K562 (cell line): Measurements from ENCODE around the gene METAP1D.

Experiments used
- ATF6 ChIP-seq: sonication (generic); formaldehyde crosslinking; IDR thresholded peaks from 2 replicates; pipeline ENCODE4 v1.4.0; 2020; ENCODE audit warnings: mild to moderate bottlenecking, missing genetic modification reagents
- CEBPZ ChIP-seq: fragments of 150-350 bp; IDR thresholded peaks from 2 replicates; pipeline ENCODE4 v1.6.1; 2014; ENCODE audit warnings: low read depth, mild to moderate bottlenecking, low read length, borderline replicate concordance
- CTCF ChIP-seq, 3 experiments: IDR thresholded peaks in 2 of 3; conservative IDR thresholded peaks in 1 of 3; 2 replicates each; pipeline ENCODE4 v1.5.1; 2011 to 2012; ENCODE audit warnings: low read length in 3 of 3, mild to moderate bottlenecking in 3 of 3, control low read depth in 2 of 3, improper control_type of control experiment in 1 of 3, inconsistent platforms in 1 of 3, low read depth in 1 of 3, mixed read lengths in 1 of 3, moderate library complexity in 1 of 3; ENCODE audit not compliant: insufficient read depth in 2 of 3
- LEF1 ChIP-seq: fragments of 450-650 bp; IDR thresholded peaks from 2 replicates; pipeline ENCODE4 v1.6.1; 2016; ENCODE audit warnings: mild to moderate bottlenecking
- NR2C2 ChIP-seq, 2 experiments: fragments of 200-800 bp in 1 of 2; sonication (Bioruptor generic) in 1 of 2; sonication (generic) in 1 of 2; formaldehyde crosslinking in 1 of 2; IDR thresholded peaks; 2 replicates each; pipeline versions ENCODE4 v1.6.1 to v1.8.0; 2016 to 2022; ENCODE audit warnings: mild to moderate bottlenecking in 1 of 2, missing compliant biosample characterization in 1 of 2, missing genetic modification characterization in 1 of 2, missing genetic modification reagents in 1 of 2
- RAD21 ChIP-seq, 2 experiments: fragments of 250-450 bp in 1 of 2; fragments of 450-650 bp in 1 of 2; sonication (Bioruptor Pico) in 1 of 2; formaldehyde crosslinking in 1 of 2; IDR thresholded peaks in 1 of 2; conservative IDR thresholded peaks in 1 of 2; 2 replicates each; pipeline versions ENCODE4 v1.4.0 to v1.8.0; 2020 to 2022; ENCODE audit warnings: mild to moderate bottlenecking in 2 of 2, moderate library complexity in 1 of 2
- ZNF175 ChIP-seq: fragments of 200-800 bp; sonication (Bioruptor generic); IDR thresholded peaks from 2 replicates; pipeline ENCODE4 v1.6.1; 2016; ENCODE audit warnings: low read depth, mild to moderate bottlenecking, missing genetic modification characterization, missing compliant biosample characterization
- ZNF232 ChIP-seq: sonication (generic); formaldehyde crosslinking; IDR thresholded peaks from 2 replicates; pipeline ENCODE4 v1.8.0; 2022; ENCODE audit warnings: mild to moderate bottlenecking, missing genetic modification reagents
- ZNF511 ChIP-seq: sonication (generic); formaldehyde crosslinking; IDR thresholded peaks from 2 replicates; pipeline ENCODE4 v1.8.0; 2022; ENCODE audit warnings: mild to moderate bottlenecking, missing genetic modification reagents

GRCh38 chr2:172072303-172072702 lies 72.5 kb downstream of the METAP1D start:
- TF ChIP-seq NR2C2 (CRISPR knock-in tag; IDR thresholded peaks at IDR 0.05) = no peak
- no peak for TF ChIP-seq NR2C2 (tag; IDR thresholded peaks at IDR 0.05)
- TF ChIP-seq RAD21 (CRISPR knock-in tag; conservative IDR thresholded peaks at IDR 0.05 in 1 of 2, IDR thresholded peaks at IDR 0.05 in 1 of 2) = no peak
- no peak for TF ChIP-seq ZNF175
- TF ChIP-seq ZNF232 (CRISPR knock-in tag) = no peak
- no peak for TF ChIP-seq ATF6
- TF ChIP-seq LEF1 = no peak
- no peak for TF ChIP-seq CTCF (IDR thresholded peaks at IDR 0.05 in 2 of 3, conservative IDR thresholded peaks at IDR 0.05 in 1 of 3; ENCODE audit: insufficient read depth in 2 of 3, low read depth in 1 of 3, low read length in 3 of 3)
- TF ChIP-seq ZNF511 (CRISPR knock-in tag) = no peak
- no peak for TF ChIP-seq CEBPZ
